T-helper 1 cell treated with Interleukin-12 subunit alpha and Interleukin-12 subunit beta and Interleukin-4 antibody, amounts not matched to agents 30 ng/mL and 1 ng/mL, for 36 hours (primary cell): Measurements from ENCODE around the gene ABCC5. TPM values are rescaled to one million over a fixed set of nuclear protein-coding genes. Genes with fewer than 3 reads are reported as not detected.

ENCODE experiments used
- intact Hi-C: fragments of 100-400 bp; cut with micrococcal nuclease; formaldehyde crosslinking; loops from one replicate; pipeline ENCODE4 v1.15.1; 2024
- total RNA-seq: library from RNA; stranded (reverse); gene quantifications from 2 replicates; pipeline ENCODE4 v1.2.3, GENCODE V29; 2022

Gene ABCC5
- total RNA-seq, 1 donor from 2014 or later = 22.4 TPM

DNA sequence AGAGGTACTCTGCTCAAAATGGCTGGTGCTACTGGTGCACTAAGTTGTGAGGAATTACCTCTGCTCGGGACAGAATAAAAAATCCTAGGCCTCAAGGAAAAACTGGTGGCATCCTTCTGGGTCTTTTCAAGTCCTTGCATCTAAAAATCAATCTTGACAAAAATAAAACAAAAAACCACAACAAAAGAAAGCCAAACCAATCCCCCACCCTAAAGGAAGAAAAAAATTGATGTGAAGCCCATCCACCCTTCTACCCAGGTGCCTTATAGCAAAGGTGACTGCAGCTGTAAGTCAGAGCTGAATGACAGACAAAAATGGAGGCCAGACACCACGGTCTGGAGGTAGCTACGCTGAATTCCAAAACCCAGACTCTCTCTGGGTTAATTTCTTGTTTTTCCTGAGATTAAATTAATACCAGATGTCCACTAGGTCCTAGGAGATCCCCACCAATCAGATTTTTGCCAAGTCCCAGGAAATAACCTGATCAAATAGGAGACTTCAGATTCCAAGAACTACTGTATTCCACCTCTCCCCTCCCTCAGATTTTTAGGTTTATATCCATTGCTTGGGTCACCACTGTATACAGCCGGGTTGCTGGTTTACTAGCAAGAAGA lies 33.5 kb downstream of the ABCC5 start:
- intact Hi-C loops = no loop called here

DNA sequence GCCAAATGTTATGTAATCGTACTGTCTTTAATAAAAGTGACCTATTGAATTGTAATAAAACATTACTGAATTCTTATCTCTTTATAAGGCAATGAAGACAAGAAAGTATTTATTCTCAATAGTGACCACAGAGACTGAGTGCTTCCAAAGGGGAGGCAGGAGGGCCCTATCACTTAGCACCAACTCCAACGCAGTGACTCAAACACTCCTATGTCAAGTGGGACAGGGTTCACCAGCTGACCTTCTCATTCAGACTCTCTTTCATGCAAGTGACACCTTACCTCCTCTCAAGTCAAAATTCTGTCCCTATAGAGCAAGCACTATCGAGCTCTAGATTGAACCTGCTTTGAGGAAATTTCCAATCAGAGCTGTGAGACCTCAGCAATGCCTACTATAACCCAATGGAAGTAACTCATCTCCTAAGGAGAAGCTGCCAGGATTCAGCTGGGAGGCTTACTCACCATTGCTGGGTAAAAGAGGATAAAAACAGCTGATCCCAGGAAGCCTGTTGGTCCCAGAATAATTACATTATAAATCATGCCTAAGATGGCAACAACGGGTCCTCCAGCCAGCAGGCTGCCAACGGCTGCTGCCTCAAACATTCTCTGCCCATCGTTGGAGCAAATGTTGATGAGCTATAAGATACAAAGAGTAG lies 35.6 kb downstream of the ABCC5 start:
- intact Hi-C loops = no loop called here

DNA sequence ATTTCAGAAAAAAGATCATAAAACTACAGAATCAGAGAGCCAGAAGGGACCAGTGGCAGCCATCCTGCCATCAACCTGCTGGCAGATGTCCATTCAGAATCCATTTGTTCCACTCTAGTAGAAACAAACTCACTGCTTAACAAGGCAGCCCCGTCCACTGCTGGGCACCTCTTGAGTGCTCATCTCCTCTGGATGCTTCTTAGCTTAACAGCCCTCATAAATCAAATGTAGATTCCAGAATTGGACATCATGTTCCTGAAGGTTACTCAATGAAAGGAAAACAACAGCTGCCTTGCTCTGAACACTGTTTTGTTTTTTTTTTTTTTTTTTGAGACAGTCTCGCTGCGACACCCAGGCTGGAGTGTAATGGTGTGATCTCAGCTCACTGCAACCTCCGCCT lies 37.3 kb downstream of the ABCC5 start:
- intact Hi-C loops = no loop called here

DNA sequence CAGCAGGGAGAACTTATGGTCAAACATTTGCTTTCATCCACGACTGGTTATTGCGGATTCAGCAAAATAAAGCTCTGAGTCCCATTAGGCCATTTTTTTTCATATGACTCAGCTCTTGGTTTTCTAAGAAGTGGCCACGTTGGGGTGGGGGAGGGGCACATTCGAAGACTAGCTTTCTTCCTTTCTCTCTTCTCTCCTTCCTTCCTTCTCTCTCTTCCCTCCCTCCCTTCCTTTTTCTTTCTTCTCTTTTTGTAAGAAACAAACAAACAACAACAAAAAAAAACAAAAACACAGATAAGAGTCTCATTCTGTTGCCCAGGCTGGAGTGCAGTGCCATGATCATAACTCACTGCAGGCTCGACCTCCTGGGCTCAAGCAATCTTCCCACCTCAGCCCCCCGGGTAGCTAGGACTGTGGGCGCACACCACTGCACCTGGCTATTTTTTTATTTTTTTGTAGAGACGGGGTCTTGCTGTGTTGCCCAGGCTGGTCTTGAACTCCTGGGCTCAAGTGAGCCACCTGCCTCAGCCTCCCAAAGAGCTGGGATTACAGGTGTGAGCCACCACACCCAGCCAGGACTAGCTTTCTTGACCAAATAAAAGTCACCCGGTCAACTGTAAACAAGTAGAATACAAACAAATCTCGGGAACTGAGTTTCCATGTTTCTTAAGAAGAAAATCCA lies 41.6 kb downstream of the ABCC5 start:
- intact Hi-C loops = no loop called here

DNA sequence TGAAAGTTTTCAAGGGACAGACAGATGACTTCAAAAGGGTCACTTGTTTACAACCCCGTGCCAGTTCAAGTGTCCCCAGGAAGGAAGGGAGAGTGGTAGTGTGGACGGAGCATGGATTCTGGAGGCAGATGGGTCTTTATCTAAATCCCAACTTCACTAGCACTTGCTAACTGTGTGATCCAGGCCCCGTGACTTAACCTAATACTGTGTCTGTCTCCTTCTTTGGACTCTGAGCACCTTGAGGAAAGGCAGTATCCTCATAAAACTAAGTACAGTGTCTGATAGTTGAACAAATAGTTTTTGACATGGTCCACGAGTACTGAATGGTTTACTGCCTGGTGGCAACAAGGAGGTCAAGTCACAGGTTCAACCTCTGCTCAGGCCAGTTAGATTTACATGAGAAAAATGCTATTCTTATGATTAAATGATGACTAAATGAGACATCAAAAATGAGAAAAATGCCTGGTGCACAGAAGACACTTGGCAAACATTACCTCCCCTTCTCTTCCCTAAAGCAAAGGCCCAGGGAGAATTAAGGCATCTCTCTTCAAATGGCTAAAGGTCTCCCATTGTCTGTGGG lies 48.9 kb downstream of the ABCC5 start:
- intact Hi-C loops = no loop called here

DNA sequence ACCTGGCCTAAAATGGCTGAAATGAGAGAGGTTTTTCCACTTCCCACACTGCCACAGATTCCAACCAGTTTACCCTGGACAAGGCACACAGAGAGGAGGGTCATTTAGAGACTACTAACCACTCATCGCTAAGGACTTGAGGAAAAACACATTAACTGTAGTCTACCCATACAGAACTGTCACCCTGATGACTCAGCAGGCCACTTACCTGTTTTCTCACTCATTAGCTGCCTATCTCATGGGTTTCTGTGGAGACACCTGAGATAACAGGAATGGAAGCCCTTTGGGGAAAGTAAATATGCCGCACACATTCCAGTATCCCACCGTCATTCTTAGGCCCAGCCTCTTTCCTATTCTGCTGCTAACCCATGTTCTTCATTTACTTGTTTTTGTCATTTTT lies 50.0 kb downstream of the ABCC5 start:
- intact Hi-C loops = no loop called here

DNA sequence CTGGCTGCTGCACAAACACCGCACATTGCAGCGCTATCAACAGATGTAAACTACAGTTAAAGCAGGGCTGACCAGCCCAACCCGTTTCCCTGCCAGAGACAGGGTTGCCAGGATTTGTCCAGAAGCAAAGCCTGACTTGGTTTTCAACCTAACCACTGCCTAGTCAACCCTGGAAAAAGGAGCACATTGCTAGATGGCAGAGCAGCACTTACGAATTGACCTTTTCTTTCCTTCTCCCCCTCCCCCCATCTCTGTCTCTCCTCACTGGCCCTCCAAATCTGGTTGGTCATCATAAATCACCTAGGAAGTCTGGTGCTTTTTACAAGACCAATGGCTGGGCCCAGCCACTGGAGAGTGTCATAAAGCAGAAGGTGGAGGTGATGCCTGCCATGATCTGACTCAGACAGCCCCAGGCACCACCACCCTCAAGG lies 51.3 kb downstream of the ABCC5 start:
- intact Hi-C loops = no loop called here

DNA sequence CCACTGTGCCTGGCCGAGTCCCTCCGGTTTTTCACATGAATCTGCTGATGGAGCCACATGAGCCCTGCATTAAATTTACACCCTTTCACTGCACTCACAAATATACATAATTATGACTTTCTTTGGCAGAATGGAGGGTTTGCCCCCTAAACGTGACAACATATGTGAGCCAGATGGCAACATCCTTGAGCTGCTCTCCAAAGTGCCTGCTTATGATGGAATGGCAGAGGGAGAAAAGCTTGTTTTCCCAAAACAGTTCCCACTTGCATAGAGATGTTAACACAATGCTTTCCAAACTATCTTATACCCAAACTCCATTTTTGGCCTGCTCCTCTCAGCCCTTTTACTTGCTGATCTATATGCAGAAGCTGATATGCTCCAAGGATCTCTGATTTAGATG lies 54.9 kb downstream of the ABCC5 start:
- intact Hi-C loops = no loop called here

DNA sequence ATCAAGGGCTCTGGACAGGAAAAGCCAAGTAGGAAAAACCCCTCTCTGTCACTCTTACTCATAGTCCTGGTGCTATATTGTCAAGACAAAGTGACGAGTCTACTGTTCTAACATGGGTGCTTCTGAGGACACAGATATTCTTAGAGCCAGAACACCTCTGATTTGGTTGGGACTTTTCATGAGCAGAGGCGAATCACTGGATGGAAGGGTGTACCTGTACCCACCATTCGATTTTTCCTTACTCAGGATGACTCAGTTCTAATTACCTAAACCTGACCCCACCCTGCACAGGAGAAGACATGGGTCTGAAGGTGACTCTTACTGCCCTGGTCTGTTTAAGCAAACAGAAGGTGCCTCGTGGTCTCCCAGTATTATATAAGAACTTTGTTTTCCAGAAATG lies 58.5 kb downstream of the ABCC5 start:
- intact Hi-C loops = no loop called here

DNA sequence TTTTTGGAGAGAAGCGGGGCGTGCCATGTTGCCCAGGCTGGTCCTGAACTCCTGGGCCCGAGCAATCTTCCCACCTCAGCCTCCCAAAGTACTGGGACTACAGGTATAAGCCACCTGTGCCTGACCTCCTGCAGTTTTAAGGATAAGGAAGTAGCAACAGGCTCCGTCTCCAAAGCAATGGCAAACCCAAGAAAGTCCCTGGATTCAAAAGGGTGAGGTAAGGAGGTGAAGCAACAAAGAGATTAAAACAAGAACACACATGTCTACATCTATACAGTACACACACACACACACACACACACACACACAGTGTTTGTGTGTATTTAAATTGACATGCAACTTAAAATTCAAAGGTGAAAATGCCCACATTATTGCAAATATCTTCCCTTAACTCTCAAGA lies 58.9 kb downstream of the ABCC5 start:
- intact Hi-C loops = no loop called here

DNA sequence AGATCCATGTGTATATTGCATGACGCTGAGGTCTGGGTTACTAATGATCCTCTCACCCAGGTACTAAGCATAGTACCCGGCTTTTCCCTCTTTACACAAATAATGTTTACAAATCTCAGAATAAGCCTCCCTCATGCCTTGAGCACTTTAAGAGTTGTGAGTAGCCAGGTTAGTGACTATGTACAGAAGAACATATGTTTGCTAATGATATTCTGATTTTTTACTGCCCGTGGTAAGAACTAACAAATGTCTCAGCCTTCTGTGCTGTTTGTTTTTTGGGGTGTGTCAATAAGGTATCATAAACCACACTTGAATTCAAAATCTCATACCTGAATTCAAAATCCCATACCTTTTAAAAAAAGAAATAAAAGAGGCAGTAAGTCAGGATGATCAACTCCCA lies 59.5 kb downstream of the ABCC5 start:
- intact Hi-C loops = no loop called here

DNA sequence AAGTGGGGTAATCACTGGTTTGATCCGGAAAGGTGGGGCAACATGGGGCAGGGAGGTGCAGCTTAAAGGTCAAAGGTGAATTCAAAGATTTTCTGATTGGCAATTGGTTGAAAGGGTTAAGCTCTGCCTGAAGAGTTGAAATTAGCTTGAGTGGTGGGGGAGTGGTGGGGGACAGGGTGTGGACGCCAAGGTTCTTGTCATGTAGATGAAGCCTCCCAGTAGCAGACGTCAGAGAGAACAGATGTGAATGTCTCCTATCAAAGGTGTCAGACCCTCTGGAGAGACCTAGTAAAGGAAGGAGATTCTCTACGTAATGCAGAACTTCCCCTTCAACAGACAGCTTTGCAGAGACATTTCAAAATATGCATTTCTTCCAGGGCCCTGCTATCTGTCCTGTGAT lies 62.8 kb downstream of the ABCC5 start:
- intact Hi-C loops = no loop called here

DNA sequence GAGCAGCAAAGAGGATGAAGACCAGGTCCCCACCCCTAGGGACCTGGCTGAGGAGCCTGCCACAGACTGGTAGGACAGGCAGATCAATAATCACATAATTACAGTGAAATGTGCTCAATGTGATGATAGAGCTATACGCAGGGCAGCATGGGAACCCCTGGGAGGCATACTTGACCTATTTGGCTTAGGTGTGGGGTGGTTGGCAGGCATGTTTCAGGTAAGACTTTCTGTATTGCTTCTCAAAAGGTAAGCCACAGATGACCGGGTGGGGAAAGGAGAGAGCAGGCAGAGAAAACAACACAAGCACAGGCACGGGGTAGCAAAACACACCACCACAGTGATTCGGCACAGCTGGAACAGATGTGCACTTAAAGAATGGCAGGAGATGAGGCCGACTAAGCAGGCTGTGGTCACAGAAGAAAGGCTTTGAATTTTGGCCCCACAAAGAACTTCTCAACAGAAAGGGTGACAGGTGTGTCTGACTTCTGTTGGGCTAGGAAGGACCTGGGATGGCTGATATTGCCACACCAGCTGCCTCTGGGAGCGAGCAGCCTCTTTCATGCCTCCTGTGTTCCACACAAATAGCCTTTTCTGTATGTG lies 64.1 kb downstream of the ABCC5 start:
- intact Hi-C loops = no loop called here

DNA sequence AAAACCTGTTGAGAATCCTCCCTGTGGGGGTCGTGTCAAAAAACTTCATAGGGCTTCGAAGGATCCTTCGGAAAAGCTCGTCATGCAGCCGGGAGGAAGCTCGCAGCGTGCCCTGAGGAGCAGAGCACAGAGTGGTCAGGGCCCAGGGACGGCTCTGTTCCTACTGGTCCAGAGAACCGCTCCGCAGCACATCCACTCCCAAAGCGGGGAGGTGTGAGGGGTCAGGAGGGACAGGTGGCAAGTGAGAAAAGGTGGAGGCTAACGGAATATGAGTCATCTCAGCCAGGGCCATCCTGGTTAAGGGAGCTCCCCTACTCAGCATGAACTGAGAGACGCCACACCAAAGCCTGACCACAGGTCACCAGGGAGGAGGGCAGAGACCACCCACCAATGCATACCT lies 66.2 kb downstream of the ABCC5 start:
- intact Hi-C loops = no loop called here

DNA sequence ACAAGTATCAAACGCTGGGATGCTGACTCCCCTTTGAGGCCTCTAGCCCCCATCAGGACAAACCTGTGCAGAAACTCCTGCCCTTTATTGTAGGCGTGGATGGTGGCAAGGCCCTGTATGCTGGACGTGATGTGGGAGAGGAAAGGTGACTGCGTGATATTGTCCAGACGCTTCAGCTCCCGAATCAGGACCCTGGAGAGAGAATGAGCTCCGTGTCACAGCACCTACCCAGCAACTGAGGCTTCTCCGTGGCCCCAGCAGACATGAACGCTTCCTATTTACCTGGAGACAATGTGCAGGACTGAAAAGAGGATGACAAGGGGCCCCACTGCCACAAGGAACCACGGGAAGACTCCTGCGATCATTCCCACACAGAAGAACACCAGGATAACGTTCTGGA lies 68.0 kb downstream of the ABCC5 start:
- intact Hi-C loops = no loop called here

DNA sequence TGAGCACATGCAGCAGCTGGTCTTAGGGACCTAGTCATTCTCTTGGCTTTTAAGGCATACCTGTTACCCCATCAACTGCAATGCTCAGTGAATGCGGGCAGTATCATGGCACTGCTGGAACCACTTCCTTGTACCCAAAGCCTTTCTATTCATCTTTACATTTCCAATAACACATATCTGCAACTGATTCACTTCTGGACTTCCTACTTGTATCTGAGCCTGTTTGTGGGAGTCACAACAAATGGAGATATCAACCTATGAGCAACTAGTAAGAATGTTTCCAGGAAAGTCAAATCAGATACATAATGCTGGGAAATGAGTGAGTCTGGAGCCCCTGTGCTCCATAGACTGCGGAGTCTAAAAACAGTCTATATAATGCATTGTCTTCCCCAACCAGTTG lies 71.6 kb downstream of the ABCC5 start:
- intact Hi-C loops = no loop called here

DNA sequence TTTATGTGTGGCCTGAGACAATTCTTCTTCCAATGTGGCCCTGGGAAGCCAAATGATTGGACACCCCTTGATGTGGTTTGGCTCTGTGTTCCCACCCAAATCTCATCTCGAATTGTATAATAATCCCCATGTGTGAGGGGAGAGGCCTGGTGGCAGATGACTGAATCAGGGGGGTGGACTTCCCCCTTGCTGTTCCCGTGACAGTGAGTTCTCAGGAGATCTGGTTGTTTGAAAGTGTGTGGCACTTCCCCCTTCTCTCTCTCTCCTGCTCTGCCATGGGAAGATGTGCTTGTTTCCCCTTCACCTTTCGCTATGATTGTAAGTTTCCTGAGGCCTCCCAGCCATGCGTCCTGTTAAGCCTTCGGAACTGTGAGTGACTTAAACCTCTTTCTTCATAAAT lies 72.9 kb downstream of the ABCC5 start:
- intact Hi-C loops = no loop called here

DNA sequence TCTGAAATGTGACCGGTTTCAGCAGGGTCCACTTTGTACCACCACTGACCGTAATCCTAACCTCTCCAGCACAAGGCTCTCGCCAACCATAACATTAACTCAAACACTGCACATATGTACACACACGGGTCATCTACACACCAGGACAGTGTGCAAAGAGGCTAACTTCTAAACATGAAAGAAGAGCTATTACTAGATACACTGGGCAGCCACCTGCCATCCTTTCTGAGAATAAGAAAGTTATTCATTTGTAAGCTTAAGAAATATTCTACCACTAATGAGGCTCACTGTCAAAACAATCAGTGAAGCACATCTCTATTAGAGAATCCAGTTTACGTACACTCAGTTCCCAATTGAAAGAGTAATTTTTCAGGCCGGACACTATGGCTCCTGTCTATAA lies 73.9 kb downstream of the ABCC5 start:
- intact Hi-C loops = no loop called here

DNA sequence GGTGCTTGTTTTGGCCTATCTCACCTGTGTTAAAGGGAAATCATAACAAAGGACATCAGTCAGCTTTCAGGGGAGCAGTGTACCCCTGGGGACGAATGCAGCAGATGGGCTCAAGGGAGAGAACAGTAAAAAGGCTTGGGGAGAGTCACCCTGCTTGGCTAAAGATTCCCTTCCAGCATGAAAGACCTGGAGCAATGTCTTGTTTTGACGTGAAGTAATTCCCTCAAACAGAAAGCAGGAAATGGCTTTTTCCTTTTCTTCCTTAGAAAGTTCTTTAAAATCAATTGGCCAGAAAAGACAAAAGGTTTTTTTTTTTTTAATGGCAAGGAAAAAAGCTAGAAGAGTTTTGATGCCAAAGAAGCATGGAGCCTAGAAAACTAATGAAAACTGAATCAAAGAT lies 76.5 kb downstream of the ABCC5 start:
- intact Hi-C loops = no loop called here

DNA sequence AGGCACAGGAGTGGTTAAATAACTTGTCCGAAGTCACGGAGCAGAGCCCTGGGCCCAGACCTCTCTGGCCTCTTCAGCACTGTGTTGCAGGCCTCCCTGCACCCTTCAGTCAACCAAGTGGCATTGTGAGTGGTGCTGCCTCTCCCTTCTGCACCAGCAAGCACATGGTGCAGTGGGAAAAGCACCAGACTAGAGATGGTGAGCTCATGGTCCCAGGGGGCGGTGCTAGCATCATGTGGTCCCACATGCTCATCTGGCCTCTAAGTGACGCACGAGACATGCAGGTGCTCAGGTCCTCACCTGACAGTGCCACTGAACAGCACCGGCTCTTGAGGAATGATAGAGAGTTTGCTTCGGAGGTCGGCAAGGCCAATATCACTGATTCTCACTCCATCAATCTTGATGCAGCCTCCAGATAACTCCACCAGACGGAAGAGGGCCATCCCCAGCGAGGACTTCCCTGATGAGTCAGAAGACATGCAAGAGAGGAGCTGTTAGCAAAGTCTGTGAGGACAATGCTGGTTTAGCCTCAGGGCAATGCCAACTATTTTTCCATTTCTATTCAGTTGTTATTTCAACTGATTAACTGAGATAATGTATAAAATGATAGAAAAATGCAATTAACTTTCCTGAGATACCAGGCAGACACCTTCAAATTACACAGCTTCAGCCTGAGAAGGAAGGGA lies 79.9 kb downstream of the ABCC5 start:
- intact Hi-C loops = no loop called here

DNA sequence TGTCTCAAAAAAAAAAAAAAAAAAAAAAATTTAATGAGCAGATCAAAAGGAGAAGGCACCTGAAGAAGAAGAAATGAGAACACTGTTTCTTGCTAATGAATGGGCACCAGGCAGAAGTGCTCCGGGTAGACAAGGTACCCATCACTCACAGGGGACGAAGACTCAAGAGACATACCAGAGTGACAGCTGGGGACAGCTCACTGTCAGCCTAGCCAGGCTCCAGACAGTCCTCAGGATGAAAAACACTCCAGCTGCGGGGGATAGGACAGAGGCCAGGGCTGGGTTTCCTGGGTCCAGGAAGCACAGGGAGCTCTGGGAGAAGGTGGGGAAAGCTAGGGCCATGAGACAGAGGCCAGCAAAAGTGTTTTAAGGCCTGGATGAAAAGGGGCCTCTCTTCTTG lies 84.5 kb downstream of the ABCC5 start:
- intact Hi-C loops = no loop called here

DNA sequence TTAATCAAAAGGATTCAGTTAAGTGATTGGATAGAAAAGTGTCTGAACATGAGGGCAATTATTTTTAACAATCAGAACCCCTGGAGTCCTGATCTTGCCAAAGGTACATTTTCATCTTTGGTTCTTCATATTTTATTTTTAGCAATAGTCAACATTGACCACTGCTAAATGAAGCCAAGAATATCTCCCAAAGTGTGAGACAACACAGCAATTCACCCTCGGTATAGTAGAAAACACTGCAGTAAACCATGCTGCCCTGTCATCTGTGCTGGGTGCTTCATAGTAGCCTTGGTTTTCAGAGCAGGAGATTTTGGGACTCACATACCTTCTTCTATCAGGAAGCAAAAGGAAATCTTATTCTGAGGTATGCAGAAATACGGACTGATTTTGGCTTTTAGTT lies 85.8 kb downstream of the ABCC5 start:
- intact Hi-C loops = no loop called here
